ENCODE measurements around the gene SAMHD1. TPM values are rescaled to one million over a fixed set of nuclear protein-coding genes. Genes with fewer than 3 reads are reported as not detected.
A peak's percentile ranks its signal among the peaks of the same experiment; 100 is the strongest.
"Not testable (repeated sequence)": the region's sequence is repeated elsewhere in the genome, so short reads cannot be mapped to it uniquely, and the experiment has no call there.

SAMHD1 gene
- total RNA-seq, 1 donor from 2014 or later: 22.0 TPM

DNA sequence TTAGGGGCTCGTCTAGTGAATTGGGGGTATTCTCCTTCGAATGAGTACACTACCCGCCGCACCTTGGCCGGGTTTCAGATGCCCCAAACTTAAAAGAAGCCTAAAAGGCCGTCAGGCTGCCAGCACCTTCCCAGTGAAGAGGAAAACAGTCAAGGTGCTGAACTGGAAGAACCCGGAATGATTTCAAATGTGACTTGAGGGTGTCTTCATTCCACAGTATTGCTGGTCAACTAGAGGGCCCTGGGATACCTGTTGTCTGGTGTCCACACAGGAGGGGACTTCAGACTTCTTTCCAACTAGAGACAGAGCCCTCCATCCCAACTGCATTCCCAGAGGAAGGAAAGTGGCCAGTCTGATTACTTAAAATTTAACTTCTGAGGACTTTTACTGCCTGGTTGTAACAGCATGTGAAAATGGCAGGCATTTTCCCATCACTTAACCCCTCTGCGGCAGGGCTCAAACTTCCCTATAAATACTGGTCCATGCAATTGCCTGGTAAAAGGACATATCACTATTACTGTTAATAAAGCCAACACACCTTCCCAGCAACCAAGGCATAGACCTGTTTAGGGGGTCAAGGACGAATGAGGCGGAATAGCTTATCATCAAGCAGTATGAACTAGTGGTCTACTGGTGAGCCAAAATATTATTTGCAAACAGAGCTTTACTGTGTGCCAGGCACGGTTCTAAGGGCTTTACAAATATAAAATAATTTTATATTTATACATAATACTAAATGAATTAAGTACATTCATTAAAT, 651 bp upstream of the SAMHD1 start:
- TF ChIP-seq, protein P1, sequence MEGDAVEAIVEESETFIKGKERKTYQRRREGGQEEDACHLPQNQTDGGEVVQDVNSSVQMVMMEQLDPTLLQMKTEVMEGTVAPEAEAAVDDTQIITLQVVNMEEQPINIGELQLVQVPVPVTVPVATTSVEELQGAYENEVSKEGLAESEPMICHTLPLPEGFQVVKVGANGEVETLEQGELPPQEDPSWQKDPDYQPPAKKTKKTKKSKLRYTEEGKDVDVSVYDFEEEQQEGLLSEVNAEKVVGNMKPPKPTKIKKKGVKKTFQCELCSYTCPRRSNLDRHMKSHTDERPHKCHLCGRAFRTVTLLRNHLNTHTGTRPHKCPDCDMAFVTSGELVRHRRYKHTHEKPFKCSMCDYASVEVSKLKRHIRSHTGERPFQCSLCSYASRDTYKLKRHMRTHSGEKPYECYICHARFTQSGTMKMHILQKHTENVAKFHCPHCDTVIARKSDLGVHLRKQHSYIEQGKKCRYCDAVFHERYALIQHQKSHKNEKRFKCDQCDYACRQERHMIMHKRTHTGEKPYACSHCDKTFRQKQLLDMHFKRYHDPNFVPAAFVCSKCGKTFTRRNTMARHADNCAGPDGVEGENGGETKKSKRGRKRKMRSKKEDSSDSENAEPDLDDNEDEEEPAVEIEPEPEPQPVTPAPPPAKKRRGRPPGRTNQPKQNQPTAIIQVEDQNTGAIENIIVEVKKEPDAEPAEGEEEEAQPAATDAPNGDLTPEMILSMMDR (conservative IDR thresholded peaks at IDR 0.05; ENCODE audit: low read depth, low read length): no peak
- no peak for DNase-seq (ENCODE audit: low read depth)
- H3K4me3 ChIP-seq (ENCODE audit: low read depth, low read length): peak overlapping the region; percentile 98

DNA sequence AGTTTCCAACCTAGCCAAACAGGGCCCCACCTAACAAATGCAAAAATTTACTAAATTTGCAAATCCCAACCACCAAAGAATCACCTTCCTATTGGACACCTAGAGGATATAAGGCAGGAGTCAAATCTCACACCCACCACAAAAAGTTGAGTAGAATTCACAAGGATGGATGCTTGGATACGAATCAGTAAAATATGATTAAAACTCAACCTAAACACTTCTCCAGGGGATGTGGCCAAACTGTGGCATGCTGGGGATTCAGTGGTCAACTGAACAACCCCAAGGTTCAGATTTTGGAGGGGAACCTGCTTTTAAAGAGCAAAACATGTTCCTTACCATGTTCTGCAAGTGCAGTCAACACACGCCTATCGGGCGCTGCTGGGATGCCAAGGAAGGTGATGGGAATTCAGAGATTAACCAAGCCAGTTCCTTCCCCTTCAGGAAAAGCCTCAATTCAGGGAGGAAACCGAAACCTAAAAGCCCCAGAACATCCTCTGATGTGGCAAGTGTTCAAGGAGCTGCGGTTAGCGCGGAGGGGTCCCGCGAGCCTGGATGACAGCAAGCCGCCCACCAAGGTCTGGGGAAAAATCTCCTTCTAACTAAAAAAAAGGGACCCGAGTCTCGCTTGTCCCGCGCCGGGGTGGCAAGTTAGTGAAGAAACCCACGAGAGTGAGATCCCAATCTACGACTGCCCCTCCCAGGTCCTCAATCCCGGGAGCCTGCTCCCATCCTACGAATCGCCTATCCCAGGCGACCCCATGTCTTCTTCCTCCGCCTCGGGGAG, 902 bp downstream of the SAMHD1 start:
- no peak for DNase-seq (ENCODE audit: low read depth)
- TF ChIP-seq, protein P1 (conservative IDR thresholded peaks at IDR 0.05; ENCODE audit: low read depth, low read length): no peak
- H3K4me3 ChIP-seq (ENCODE audit: low read depth, low read length): peak overlapping the region; percentile 98

DNA sequence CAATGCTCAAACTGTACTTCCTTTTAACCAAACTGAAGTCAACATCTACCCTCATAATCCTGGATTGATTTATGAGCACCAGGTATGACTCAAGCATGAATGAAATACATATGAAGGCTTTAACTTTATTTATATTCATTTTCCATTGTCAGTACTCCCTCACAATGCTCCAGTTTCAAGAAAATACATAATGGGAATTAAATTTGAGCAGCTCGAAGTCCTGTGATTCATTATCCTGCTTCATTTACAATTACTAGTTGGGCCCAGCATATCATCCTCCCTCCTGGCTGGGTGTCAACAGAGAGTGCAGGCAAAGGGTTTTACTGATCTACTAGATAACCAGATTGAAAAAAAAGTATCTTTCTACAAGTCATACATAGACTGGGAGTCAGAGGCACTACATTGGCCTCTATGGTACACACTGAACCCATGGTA, 10.1 kb downstream of the SAMHD1 start:
- DNase-seq (ENCODE audit: low read depth): no peak
- H3K4me3 ChIP-seq (ENCODE audit: low read depth, low read length): no peak overlapping the region
- TF ChIP-seq, protein P1 (conservative IDR thresholded peaks at IDR 0.05; ENCODE audit: low read depth, low read length): no peak

DNA sequence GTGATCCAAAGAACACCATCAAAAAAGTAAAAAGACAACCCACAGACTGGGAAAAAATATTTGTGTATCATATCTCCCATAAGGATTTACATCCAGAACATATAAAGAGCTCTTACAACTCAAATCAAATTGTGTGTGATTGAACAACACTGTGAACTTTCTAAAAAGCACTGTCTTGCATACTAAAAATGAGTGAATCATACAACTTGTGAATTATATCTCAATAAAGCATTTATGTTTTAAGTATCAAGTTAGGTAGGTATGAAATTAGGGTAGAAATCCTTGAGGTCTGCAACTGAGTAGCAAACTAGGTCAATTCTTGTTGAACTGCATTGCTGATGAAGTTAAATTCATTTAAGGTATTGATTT, 14.1 kb downstream of the SAMHD1 start:
- DNase-seq (ENCODE audit: low read depth): no peak
- no peak overlapping the region for H3K4me3 ChIP-seq (ENCODE audit: low read depth, low read length)
- TF ChIP-seq, protein P1 (conservative IDR thresholded peaks at IDR 0.05; ENCODE audit: low read depth, low read length): no peak

DNA sequence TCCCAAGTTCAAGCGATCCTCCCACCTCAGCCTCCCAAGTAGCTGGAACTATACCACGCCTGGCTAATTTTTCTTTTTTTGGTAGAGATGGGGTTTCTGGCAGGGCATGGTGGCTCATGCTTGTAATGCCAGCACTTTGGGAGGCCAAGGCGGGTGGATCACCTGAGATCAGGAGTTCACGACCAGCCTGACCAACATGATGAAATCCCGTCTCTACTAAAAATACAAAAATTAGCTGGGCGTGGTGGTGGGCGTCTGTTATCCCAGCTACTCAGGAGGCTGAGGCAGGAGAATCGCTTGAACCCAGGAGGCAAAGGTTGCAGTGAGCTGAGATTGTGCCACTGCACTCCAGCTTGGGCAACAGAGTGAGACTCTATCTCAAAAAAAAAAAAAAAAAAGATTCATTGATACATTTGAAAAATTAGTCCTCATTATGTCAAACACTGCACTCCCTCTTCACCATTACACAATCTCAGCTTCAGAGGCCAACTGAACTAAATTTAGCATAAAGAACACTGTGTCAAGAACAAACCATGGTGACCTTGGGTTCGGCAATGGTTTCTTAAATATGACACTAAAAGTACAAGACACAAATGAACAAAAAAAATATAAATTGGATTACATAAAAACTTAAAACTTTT, 14.6 kb downstream of the SAMHD1 start:
- H3K4me3 ChIP-seq (ENCODE audit: low read depth, low read length); DNase-seq (ENCODE audit: low read depth): not testable (repeated sequence)

DNA sequence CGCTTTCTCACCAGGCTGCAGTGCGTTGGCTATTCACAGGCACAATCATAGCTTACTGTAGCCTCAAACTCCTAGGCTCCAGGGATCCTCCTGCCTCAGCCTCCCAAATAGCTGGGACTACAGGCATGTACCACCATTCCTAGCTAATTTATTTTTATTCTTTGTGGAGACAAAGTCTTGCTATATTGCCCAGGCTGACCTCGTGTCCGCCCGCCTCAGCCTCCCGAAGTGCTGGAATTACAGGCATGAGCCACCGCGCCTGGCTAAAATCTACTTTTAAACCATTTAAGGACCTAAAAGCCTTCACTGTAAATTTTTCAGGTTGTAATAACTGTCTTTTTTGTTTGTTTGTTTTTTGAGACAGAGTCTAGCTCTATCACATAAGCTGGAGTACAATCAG, 15.2 kb downstream of the SAMHD1 start:
- TF ChIP-seq, protein P1 (conservative IDR thresholded peaks at IDR 0.05; ENCODE audit: low read depth, low read length): no peak
- no peak for DNase-seq (ENCODE audit: low read depth)
- no peak overlapping the region for H3K4me3 ChIP-seq (ENCODE audit: low read depth, low read length)

DNA sequence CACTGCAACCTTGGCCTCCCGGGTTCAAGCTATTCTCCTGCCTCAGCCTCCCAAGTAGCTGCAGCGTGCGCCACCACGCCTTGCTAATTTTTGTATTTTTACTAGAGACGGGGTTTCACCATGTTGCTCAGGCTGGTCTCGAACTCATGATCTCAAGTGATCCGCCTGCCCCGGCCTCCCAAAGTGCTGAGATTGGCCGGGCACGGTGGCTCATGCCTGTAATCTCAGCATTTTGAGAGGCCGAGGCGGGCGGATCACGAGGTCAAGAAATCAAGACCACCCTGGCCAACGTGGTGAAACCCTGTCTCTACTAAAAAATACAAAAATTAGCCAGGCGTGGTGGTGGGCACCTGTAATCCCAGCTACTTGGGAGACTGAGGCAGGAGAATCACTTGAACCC, 17.9 kb downstream of the SAMHD1 start:
- not testable (repeated sequence) for H3K4me3 ChIP-seq (ENCODE audit: low read depth, low read length); DNase-seq (ENCODE audit: low read depth)

All from epithelial cell of proximal tubule (primary cell).